ENCODE results near the gene MAFG.

DNA sequence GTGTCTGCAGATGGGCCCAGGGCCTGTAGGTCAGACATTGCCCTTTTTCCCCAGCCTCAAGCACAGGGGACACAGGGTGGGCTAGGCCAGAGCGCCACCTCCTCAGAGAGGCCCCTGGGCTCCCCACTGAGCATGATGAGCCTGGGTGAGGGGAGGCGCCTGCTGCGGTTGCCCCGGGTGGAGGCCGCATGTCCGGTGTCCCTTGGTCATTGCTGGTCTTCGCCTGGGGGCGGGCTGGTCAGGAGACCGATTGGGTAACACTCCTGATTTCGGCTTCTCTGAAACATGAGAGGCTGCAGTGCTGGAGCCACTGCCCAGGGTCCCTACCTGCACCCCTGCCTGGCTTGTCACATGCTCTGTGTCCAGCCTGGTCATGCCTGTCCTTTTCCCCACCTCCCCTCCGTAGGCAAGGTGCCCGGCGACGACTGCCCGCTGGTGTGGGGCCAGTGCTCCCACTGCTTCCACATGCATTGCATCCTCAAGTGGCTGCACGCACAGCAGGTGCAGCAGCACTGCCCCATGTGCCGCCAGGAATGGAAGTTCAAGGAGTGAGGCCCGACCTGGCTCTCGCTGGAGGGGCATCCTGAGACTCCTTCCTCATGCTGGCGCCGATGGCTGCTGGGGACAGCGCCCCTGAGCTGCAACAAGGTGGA is 27.9 kb downstream of the MAFG start:
- TF ChIP-seq, protein P1, sequence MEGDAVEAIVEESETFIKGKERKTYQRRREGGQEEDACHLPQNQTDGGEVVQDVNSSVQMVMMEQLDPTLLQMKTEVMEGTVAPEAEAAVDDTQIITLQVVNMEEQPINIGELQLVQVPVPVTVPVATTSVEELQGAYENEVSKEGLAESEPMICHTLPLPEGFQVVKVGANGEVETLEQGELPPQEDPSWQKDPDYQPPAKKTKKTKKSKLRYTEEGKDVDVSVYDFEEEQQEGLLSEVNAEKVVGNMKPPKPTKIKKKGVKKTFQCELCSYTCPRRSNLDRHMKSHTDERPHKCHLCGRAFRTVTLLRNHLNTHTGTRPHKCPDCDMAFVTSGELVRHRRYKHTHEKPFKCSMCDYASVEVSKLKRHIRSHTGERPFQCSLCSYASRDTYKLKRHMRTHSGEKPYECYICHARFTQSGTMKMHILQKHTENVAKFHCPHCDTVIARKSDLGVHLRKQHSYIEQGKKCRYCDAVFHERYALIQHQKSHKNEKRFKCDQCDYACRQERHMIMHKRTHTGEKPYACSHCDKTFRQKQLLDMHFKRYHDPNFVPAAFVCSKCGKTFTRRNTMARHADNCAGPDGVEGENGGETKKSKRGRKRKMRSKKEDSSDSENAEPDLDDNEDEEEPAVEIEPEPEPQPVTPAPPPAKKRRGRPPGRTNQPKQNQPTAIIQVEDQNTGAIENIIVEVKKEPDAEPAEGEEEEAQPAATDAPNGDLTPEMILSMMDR (IDR thresholded peaks at IDR 0.05 in 8 of 11, conservative IDR thresholded peaks at IDR 0.05 in 3 of 11), result no peak
- TF ChIP-seq POLR2A (IDR thresholded peaks at IDR 0.05) (no peak), POLR2AphosphoS5 (IDR thresholded peaks at IDR 0.05) (no peak)
